WI38 (cell line): ENCODE data around the gene ARHGAP5.
"Not testable (repeated sequence)": the region's sequence is repeated elsewhere in the genome, so short reads cannot be mapped to it uniquely, and the experiment has no call there.

Experiments
- H3K4me3 ChIP-seq: 2 replicates; pipeline ENCODE4 v1.5.1; 2011; ENCODE audit warnings: low read depth, mild to moderate bottlenecking, control low read depth, low read length
- TF ChIP-seq, protein P1 (sequence below): IDR thresholded peaks from 2 replicates; pipeline ENCODE4 v1.5.1; 2012; ENCODE audit warnings: low read depth, mild to moderate bottlenecking, control low read depth, low read length

ARHGAP5 gene

DNA sequence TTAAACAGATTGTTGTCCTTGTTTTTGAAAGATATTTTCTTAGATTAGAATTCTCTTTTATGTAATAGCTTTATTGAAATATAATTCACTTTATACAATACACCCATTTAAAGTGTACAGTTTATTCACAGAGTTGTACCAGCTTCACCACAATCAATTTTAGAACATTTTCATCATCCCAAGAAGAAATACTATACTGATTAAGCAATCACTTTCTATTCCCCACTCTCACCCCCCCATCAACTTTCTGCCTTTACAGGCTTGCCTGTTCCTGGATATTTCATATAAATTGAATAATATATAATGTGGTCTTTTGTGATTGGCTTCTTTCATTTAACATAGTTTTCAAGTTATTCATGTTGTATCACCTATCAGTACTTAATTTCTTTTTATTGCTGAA, 44.4 kb downstream of the ARHGAP5 start:
- H3K4me3 ChIP-seq = no peak overlapping the region
- TF ChIP-seq, protein P1, sequence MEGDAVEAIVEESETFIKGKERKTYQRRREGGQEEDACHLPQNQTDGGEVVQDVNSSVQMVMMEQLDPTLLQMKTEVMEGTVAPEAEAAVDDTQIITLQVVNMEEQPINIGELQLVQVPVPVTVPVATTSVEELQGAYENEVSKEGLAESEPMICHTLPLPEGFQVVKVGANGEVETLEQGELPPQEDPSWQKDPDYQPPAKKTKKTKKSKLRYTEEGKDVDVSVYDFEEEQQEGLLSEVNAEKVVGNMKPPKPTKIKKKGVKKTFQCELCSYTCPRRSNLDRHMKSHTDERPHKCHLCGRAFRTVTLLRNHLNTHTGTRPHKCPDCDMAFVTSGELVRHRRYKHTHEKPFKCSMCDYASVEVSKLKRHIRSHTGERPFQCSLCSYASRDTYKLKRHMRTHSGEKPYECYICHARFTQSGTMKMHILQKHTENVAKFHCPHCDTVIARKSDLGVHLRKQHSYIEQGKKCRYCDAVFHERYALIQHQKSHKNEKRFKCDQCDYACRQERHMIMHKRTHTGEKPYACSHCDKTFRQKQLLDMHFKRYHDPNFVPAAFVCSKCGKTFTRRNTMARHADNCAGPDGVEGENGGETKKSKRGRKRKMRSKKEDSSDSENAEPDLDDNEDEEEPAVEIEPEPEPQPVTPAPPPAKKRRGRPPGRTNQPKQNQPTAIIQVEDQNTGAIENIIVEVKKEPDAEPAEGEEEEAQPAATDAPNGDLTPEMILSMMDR = no peak

DNA sequence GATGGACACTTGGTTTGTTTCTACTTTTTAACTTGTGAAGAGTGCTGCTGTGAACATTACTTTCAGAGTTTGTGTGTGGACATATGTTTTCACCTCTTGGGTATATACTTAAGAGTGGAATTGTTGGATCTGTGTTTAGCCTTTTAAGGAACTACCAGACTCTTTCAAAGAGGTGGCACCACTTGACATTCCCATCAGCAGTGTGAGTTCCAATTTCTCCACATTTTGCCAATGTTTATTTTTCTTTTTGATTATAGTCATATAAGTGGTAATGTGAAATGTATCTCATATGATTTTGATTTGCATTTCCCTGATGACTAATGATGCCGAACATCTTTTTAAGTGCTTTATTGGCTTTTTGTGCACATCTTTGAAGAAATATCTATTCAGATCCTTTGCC, 44.8 kb downstream of the ARHGAP5 start:
- H3K4me3 ChIP-seq = no peak overlapping the region
- TF ChIP-seq, protein P1 = no peak

DNA sequence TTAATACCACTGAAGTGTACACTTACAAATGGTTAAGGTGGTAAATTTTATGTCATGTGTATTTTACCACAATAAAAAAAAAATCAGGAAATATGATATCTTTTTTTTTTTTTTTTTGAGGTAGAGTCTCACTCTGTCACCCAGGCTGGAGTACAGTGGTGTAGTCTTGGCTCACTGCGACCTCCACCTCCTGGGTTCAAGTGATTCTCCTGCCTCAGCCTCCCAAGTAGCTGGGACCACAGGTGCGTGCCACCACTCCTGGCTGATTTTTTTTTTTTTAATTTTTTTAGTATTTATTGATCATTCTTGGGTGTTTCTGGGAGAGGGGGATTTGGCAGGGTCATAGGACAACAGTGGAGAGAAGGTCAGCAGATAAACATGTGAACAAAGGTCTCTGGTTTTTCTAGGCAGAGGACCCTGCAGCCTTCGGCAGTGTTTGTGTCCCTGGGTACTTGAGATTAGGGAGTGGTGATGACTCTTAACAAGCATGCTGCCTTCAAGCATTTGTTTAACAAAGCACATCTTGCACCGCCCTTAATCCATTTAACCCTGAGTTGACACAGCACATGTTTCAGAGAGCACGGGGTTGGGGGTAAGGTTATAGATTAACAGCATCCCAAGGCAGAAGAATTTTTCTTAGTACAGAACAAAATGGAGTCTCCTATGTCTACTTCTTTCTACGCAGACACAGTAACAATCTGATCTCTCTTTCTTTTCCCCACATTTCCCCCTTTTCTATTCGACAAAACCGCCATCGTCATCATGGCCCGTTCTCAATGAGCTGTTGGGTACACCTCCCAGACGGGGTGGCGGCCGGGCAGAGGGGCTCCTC, 50.0 kb downstream of the ARHGAP5 start:
- H3K4me3 ChIP-seq = not testable (repeated sequence)

DNA sequence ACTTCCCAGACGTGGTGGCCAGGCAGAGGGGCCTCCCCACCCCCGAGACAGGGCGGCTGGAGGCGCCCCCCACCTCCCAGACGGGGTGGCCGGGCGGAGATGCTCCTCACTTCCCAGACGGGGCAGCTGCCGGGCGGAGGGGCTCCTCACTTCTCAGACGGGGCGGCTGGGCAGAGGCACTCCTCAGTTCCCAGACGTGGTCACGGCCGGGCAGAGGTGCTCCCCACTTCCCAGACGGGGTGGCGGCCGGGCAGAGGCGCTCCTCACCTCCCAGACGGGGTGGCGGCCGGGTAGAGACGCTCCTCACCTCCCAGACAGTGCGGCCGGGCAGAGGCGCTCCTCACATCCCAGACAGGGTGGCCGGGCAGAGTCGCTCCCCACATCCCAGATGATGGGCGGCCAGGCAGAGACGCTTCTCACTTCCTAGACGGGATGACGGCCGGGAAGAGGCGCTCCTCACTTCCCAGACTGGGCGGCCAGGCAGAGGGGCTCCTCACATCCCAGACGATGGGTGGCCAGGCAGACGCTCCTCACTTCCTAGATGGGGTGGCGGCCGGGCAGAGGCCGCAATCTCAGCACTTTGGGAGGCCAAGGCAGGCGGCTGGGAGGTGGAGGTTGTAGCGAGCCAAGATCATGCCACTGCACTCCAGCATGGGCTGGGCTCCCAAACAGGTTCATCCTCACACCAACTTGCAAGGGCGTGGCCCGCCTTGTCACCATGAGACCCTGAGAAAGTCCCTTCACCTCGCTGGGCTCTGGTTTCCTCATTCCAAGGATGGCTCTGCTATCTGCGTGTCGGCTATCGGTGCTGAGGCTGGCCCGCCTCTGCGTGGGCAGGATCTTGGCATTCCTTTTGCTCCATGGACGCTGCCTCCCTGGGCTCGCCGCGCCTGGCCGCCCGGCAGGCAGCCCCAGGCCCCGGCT, 50.9 kb downstream of the ARHGAP5 start:
- not testable (repeated sequence) for H3K4me3 ChIP-seq

DNA sequence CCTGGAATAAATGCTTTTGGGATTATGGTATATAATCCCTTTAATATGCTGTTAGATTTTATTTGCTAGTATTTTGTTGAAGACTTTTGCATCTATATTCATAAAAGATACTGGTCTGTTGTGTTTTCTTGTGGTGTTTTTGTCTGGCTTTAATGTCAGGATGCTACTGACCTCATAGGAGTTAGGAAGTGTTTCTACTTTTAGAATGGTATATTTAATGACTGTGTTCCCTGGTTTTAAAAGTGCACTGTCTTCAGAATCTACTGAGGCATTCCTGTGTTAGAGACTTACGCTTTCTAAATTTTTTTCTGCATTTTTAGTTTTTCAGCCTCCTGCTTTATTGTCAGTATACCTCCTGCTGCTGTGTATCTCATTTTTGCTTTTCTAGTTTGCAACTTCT, 51.6 kb downstream of the ARHGAP5 start:
- no peak overlapping the region for H3K4me3 ChIP-seq
- TF ChIP-seq, protein P1 = no peak

DNA sequence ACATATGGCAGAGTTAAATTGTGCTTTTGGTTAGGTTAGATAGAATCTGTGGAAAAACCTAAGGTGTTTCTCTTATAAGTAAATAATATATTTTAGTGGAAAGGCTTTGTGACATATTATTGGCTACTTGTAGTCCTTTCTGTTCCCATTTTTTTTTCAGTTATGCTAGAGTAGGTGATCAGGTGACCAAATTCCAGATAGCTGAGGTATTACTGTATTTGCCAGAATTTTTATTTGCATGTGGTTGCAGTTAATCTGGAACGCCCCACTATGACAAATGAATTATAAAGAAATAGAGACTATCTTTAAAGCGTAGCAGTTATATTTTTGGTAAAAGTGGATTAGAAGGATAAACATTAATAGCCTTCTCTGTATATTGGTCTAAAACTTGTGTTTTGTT, 52.0 kb downstream of the ARHGAP5 start:
- no peak overlapping the region for H3K4me3 ChIP-seq
- TF ChIP-seq, protein P1 = no peak

DNA sequence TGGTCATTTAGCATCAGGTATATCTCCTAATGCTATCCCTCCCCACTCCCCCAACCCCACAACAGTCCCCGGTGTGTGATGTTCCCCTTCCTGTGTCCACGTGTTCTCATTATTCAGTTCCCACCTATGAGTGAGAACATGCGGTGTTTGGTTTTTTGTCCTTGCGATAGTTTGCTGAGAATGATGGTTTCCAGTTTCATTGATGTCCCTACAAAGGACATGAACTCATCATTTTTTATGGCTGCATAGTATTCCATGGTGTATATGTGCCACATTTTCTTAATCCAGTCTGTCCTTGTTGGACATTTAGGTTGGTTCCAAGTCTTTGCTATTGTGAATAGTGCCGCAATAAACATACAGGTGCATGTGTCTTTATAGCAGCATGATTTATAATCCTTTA, 54.6 kb downstream of the ARHGAP5 start:
- H3K4me3 ChIP-seq = not testable (repeated sequence)

DNA sequence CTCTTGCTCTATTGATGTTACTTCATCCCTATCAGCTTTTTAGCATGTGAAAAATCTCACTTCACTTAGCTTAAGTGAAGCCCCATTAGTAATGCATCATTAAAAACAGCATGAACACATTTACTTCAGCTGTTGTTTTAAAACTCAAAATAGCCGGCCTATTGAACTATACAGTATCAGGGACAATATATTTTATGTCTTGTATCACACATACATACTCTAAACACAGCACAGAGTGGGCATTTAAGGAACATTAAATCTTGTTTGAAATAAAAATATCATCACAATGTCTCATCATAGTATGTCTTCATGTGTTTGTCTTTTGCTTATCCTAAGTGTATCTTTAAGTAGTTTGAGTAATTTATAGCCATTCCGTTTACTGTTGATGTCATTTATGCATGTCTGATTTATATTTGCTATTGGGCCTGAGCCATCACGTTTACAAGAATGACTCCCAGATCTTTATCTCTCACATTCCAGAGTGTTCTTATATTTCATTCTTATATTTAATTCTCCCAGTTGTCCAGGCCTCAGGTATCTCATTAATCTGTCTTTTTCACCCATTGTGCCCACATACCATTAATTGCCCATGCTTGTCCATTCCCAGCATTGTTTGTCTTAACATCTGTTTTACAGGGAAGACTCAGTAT, 57.5 kb downstream of the ARHGAP5 start:
- H3K4me3 ChIP-seq = no peak overlapping the region
- TF ChIP-seq, protein P1 = no peak
